ENCODE measurements around the gene ARF5.

Gene ARF5

DNA sequence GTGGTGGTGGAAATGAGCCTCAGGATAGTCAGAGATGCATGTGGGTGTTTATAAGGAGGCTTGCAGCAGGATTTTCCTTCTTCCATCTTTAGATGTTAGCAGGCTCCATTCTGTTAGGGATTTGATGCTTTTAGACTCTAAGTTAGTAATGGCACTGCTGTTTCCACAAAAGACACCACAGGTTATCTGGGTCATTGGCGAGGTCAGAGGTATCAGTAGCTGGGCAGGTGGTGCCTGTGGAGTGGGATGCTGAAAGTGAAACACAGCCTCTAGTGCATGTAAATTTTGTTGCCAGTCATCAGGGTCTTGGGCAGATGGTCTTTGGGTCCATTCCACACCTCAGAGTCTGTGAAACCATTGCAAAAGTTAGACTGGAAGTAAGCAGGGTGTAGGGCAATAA is 30.6 kb downstream of the ARF5 start:
- no peak overlapping the region for H3K4me3 ChIP-seq
- H3K27ac ChIP-seq = no peak overlapping the region
- no peak for DNase-seq (ENCODE audit: low spot score)
- TF ChIP-seq, protein P1, sequence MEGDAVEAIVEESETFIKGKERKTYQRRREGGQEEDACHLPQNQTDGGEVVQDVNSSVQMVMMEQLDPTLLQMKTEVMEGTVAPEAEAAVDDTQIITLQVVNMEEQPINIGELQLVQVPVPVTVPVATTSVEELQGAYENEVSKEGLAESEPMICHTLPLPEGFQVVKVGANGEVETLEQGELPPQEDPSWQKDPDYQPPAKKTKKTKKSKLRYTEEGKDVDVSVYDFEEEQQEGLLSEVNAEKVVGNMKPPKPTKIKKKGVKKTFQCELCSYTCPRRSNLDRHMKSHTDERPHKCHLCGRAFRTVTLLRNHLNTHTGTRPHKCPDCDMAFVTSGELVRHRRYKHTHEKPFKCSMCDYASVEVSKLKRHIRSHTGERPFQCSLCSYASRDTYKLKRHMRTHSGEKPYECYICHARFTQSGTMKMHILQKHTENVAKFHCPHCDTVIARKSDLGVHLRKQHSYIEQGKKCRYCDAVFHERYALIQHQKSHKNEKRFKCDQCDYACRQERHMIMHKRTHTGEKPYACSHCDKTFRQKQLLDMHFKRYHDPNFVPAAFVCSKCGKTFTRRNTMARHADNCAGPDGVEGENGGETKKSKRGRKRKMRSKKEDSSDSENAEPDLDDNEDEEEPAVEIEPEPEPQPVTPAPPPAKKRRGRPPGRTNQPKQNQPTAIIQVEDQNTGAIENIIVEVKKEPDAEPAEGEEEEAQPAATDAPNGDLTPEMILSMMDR (IDR thresholded peaks at IDR 0.05) = no peak

DNA sequence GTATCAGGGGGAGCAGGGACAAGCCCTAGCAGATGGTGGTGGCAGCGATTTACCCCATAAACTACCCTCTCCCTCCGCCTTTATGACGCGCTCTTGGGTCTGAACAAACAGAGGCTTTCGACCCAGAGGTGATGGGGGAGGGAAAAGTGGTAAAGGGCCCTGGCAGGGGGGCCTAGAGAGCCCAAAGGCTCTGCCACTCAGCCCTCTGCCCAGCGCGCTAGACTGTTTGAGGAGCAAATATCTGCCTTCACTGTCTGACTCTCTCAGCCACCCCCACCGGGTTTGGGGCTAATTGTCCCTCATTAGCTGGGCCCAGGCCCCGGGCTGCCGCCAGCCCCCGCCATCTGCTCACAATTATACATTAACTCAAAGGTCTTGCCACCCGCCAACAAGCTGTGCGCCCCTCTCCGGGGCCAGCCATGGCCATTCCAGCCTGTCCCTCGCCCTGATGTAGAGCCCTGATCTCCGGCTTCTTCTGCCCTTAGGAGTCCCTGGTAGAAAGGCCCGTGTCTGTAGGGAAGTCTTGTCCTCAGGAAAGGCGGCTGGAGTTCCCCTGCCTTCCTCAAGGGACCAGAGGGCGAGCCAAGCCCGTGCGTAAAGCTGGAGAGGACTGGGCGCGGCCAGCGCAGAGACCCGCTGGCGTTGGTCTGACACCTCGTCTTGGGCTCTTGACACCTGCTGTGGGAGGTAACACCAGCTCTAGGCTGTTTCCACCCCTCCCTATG is 31.6 kb downstream of the ARF5 start:
- no peak overlapping the region for H3K4me3 ChIP-seq
- DNase-seq (ENCODE audit: low spot score) = no peak

DNA sequence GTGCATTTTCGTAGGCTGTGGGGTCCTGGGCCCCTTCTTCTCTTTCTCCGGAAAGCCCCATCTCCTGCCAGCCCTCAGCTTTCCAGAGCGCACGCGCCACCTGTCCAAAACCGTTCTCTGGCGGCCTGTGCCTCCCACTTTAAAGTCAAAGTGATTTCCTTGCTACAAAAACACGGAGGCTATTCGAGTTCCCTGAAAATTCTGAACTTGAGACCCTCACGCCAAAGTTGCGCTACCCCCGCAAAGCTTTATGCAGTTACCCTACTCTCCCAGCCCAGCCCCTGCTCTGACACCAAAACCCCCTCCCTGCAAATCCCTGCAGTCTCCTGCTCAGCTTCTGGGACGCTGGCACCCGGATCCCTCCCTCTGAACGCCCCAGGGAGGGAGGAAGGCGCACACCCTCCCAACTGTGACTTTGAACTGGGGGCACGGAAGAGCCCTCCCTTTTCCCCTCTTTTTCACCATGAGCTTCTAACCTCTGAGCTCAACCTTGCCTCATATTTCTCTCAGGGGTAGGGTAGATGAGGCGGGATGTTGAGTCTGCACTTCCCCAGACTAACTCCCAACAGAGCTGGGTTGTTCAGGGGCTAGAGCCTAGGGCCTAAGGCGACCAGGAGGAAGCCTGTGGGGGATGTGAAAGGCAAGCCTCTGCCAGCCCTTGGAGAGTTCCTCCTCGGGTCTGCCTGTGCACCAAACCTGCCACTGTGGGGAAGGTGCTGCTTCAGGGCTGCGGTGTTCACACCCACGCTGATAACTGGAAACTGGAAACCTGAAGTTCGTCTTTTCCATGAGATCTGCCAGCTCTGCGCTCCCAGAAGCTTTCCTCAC is 32.4 kb downstream of the ARF5 start:
- TF ChIP-seq, protein P1 (IDR thresholded peaks at IDR 0.05) = no peak
- DNase-seq (ENCODE audit: low spot score) = no peak
- no peak overlapping the region for H3K4me3 ChIP-seq
- no peak overlapping the region for H3K27ac ChIP-seq

More for the DNA sequence above, 31.6 kb downstream of the ARF5 start:
- H3K27ac ChIP-seq = no peak overlapping the region
- TF ChIP-seq, protein P1 (IDR thresholded peaks at IDR 0.05) = no peak

DNA sequence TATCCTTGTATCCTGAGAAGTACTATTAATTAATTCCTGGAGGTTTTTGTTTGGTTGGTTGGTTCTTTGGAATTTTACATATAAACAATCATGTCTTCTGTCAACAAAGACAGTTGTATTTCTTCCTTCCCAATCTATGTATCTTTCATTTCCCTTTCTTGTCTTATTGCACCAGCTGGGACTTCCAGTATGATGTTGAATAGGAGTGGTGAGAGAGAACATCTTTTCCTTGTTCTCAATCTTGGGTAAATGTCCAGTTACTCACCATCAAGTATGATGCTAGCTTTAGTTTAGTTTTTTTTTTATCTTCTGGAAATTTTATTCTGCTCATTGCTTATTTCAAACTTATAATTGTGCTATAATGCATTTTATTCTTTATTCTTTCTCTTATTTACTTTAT is 37.1 kb downstream of the ARF5 start:
- Histone ChIP-seq H3K27ac (no peak overlapping the region), H3K4me3 (no peak overlapping the region)
- TF ChIP-seq, protein P1 (IDR thresholded peaks at IDR 0.05) = no peak
- DNase-seq (ENCODE audit: low spot score) = no peak

DNA sequence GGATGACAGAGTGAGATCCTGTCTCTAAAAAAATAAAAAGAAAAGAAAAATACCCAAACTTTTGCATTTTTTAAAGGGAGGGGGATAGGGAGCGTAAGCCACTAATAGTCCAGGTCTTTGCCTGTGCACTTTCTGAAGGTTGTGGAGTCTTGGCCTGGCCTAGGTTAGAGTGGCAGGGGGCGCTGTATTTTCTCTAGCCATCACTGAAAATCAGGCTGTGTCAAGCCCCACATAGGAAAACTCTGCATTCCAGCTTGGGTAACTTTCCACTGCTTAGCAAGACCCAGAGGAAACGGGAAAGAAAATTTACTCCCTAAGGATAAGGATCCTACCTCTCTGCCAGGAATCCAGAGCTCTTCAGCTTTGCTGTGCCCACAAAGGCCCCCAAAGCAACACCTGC is 40.2 kb downstream of the ARF5 start:
- no peak overlapping the region for H3K4me3 ChIP-seq
- TF ChIP-seq, protein P1 (IDR thresholded peaks at IDR 0.05) = no peak
- no peak for DNase-seq (ENCODE audit: low spot score)
- no peak overlapping the region for H3K27ac ChIP-seq

DNA sequence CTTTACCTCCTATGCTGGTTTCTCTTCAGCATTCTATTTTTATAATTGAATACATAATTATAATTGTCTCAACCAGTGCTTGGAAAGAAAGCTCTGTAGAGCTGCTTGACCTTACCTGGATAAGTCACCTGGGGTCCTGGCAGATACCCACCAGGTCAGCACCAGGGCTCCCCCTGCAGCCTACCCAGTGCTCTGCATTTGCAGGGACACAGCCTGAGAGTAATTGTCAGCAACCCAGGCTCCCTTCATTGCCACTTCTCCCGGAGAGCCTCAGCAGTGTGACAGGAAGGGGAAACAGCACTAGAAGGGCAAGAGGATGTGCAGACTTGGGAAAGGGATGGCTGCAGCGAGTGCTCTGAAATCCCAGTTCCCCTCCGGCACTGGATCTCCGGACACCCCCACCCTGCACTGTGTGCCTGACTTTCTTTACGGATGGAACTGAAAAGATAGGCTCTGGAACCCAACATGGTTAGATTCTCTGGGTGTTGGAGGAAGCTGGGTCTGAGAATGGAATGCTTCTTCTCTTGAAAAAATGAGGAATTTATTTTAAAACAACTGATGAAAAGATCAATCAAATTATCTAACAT is 41.1 kb downstream of the ARF5 start:
- Histone ChIP-seq H3K4me3 (no peak overlapping the region), H3K27ac (no peak overlapping the region)
- TF ChIP-seq, protein P1 (IDR thresholded peaks at IDR 0.05) = no peak
- no peak for DNase-seq (ENCODE audit: low spot score)
